ENCODE data around the gene HUS1B. TPM values are rescaled to one million over a fixed set of nuclear protein-coding genes. Genes with fewer than 3 reads are reported as not detected.

HUS1B gene
- total and polyA plus RNA-seq, 2 of the 8 experiments (the other 6 are each of a cell fraction or from before 2014, with no cell fraction given): 0.48 to 1.1 TPM

DNA sequence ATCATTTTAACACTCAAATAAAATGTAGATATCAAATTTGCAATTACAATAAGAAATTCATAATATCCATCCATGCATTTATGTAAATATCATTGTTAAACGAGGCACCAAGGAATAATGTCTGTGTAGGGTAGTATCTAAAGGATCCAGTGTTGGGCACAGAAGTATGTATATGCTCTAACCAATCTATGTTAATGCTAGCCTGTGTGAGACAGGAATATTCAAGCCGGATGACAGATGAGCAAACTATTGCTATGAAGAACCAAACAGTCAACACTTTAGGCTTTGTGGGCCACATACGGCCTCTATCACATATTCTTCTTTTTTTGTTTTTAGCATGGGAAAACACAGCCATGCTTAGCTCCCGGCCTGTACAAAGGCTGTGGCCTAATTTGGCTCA lies 45.0 kb downstream of the HUS1B start:
- H3K27ac ChIP-seq (ENCODE audit: low read depth, low read length): no peak overlapping the region
- no peaks in the 10 kb centered on the region for H3K79me1 ChIP-seq (ENCODE audit: low read depth, low read length)
- no peak overlapping the region for H3K14ac ChIP-seq (ENCODE audit: insufficient read length)
- peaks cover 0 to 6% (median 1%) of the 10 kb centered on the region in 4 experiments; a peak in 5 of 8 replicates for H3K36me3 ChIP-seq (ENCODE audit: control insufficient read depth in 2 of 4, insufficient read depth in 4 of 4, low read length in 3 of 4)
- ChIA-PET CTCF (ENCODE audit: partially characterized antibody) (interaction anchor here (1.4 kb wide), 1 partner anchor 18 kb away, joined by 5 read pairs; no protein-coding TSS in a partner anchor), POLR2A (ENCODE audit: partially characterized antibody) (no interaction called here)
- DNase-seq (ENCODE audit: low read depth in 1 of 2, low spot score in 2 of 2): no peak
- H3K27me3 ChIP-seq (replicated peaks in 1 of 4; ENCODE audit: control insufficient read depth in 3 of 4, extremely low read depth in 1 of 4, insufficient read depth in 3 of 4, low read length in 3 of 4): no peaks in the 10 kb centered on the region
- no peak overlapping the region for H2BK20ac ChIP-seq (ENCODE audit: low read length)
- H2BK5ac ChIP-seq (ENCODE audit: low read depth, low read length): no peak overlapping the region
- no peak overlapping the region for H3K4me3 ChIP-seq (ENCODE audit: extremely low read depth in 1 of 4, insufficient read depth in 2 of 4, low read depth in 3 of 4, low read length in 4 of 4)
- no peak overlapping the region for H3K23ac ChIP-seq (ENCODE audit: insufficient read length)
- H4K91ac ChIP-seq (replicated peaks; ENCODE audit: insufficient read length, low read length): no peak overlapping the region
- H2BK12ac ChIP-seq (ENCODE audit: low read depth, low read length): no peak overlapping the region
- no peak overlapping the region for H3K4me2 ChIP-seq (ENCODE audit: insufficient read depth in 1 of 2, low read depth in 2 of 2, low read length in 2 of 2)
- no peak overlapping the region for H3K18ac ChIP-seq (ENCODE audit: extremely low read depth, low read length)
- no peak overlapping the region for H2BK120ac ChIP-seq (replicated peaks; ENCODE audit: low read depth, low read length)
- peaks cover 0 to 4% of the 10 kb centered on the region in 2 experiments for H4K20me1 ChIP-seq (replicated peaks in 1 of 2; ENCODE audit: control insufficient read depth in 1 of 2, insufficient read depth in 2 of 2, low read length in 2 of 2)
- no peak overlapping the region for H2AK5ac ChIP-seq (ENCODE audit: low read depth, low read length)
- H3K9me3 ChIP-seq (ENCODE audit: insufficient read depth in 2 of 2, low read depth in 1 of 2, low read length in 1 of 2): no peaks in the 10 kb centered on the region
- FAIRE-seq: no peak
- H2AFZ ChIP-seq (ENCODE audit: low read length): no peak overlapping the region
- H3K23me2 ChIP-seq (ENCODE audit: low read depth, low read length): no peaks in the 10 kb centered on the region
- no peak overlapping the region for H3K9ac ChIP-seq (replicated peaks in 1 of 4; ENCODE audit: extremely low read depth in 1 of 4, low read depth in 3 of 4, low read length in 3 of 4)
- H3K4me1 ChIP-seq (replicated peaks in 1 of 4; ENCODE audit: control insufficient read depth in 3 of 4, insufficient read depth in 4 of 4, low read length in 3 of 4): no peaks in the 10 kb centered on the region
- no peaks in the 10 kb centered on the region for H3K79me2 ChIP-seq (ENCODE audit: control insufficient read depth in 1 of 2, insufficient read depth in 2 of 2, low read length in 2 of 2)
- H4K8ac ChIP-seq (ENCODE audit: extremely low read depth, insufficient read depth, low read length): no peak overlapping the region
- WGBS, 2 experiments (ENCODE audit: extremely low coverage in 1 of 2, insufficient coverage in 1 of 2, insufficient read length in 1 of 2, insufficient replicate concordance in 2 of 2, low coverage in 1 of 2, low lambda C conversion rate in 2 of 2, missing lambda C conversion rate in 1 of 2): 68% methylated on average over 4 of the region's 4 CpGs; no CpG with 5 or more reads in 1 of the 2 experiments
- no peak overlapping the region for H4K5ac ChIP-seq (ENCODE audit: insufficient read length, low read depth, low read length)
- H3K4ac ChIP-seq (replicated peaks; ENCODE audit: insufficient read length, low read depth, low read length): no peak overlapping the region
- H2BK15ac ChIP-seq (ENCODE audit: low read length): no peak overlapping the region
- no peak overlapping the region for H3K56ac ChIP-seq (replicated peaks; ENCODE audit: insufficient read length, low read depth, low read length)
- TF ChIP-seq GABPA (IDR thresholded peaks at IDR 0.05; ENCODE audit: borderline replicate concordance, insufficient read depth, low read length) (no peak), TAF7 (optimal IDR thresholded peaks at IDR 0.05; ENCODE audit: borderline replicate concordance, low read depth, low read length) (no peak), TEAD4 (IDR thresholded peaks at IDR 0.05; ENCODE audit: low read depth, low read length) (no peak), KDM5A (IDR thresholded peaks at IDR 0.05; ENCODE audit: low read length) (no peak), BACH1 (IDR thresholded peaks at IDR 0.05; ENCODE audit: low read length) (no peak), RFX5 (IDR thresholded peaks at IDR 0.05; ENCODE audit: borderline replicate concordance, low read depth, low read length) (no peak), JUN (IDR thresholded peaks at IDR 0.05; ENCODE audit: low read depth, low read length) (no peak), ATF2 (IDR thresholded peaks at IDR 0.05; ENCODE audit: low read length) (no peak), SP1 (IDR thresholded peaks at IDR 0.05; ENCODE audit: low read depth, low read length) (no peak), KDM1A (IDR thresholded peaks at IDR 0.05; ENCODE audit: borderline replicate concordance, low read length) (no peak)
- TF ChIP-seq, protein P1, sequence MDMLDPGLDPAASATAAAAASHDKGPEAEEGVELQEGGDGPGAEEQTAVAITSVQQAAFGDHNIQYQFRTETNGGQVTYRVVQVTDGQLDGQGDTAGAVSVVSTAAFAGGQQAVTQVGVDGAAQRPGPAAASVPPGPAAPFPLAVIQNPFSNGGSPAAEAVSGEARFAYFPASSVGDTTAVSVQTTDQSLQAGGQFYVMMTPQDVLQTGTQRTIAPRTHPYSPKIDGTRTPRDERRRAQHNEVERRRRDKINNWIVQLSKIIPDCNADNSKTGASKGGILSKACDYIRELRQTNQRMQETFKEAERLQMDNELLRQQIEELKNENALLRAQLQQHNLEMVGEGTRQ (IDR thresholded peaks at IDR 0.05; ENCODE audit: low read length): no peak
- TF ChIP-seq, protein P2, sequence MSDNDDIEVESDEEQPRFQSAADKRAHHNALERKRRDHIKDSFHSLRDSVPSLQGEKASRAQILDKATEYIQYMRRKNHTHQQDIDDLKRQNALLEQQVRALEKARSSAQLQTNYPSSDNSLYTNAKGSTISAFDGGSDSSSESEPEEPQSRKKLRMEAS (IDR thresholded peaks at IDR 0.05): no peak
